ENCODE data around the gene HDAC4.

- TF ChIP-seq YY1 (IDR thresholded peaks at IDR 0.05; ENCODE audit: insufficient read depth, insufficient read length) = no peak
- TF ChIP-seq SUZ12 (IDR thresholded peaks at IDR 0.05; ENCODE audit: extremely low read depth, insufficient read depth, insufficient read length) = no peak
- TF ChIP-seq ZNF274 (IDR thresholded peaks at IDR 0.05; ENCODE audit: low read depth, low read length) = no peak
Observed at GRCh38 chr2:239167011-239167673, 233.7 kb downstream of the HDAC4 start.
